BLaER1 (cell line): ENCODE measurements around the gene ACTR6.

Source experiments
- H3K27ac ChIP-seq: shearing (Covaris generic); formaldehyde crosslinking; 2 replicates; pipeline ENCODE4 v1.8.1; 2022
- H3K27me3 ChIP-seq: shearing (Covaris generic); formaldehyde crosslinking; 2 replicates; pipeline ENCODE4 v1.8.1; 2022
- H3K36me3 ChIP-seq: shearing (Covaris generic); formaldehyde crosslinking; 2 replicates; pipeline ENCODE4 v1.8.1; 2022
- H3K4me1 ChIP-seq: shearing (Covaris generic); formaldehyde crosslinking; 2 replicates; pipeline ENCODE4 v1.8.1; 2022
- H3K4me2 ChIP-seq: shearing (Covaris generic); formaldehyde crosslinking; 2 replicates; pipeline ENCODE4 v1.8.1; 2022
- H3K4me3 ChIP-seq: shearing (Covaris generic); formaldehyde crosslinking; 2 replicates; pipeline ENCODE4 v1.8.1; 2022
- H3K9ac ChIP-seq: shearing (Covaris generic); formaldehyde crosslinking; 2 replicates; pipeline ENCODE4 v1.8.1; 2022
- H3K9me3 ChIP-seq: shearing (Covaris generic); formaldehyde crosslinking; 2 replicates; pipeline ENCODE4 v1.8.1; 2022
- H4K20me1 ChIP-seq: shearing (Covaris generic); formaldehyde crosslinking; 2 replicates; pipeline ENCODE4 v1.8.1; 2022
- Cebpa-rat ChIP-seq: shearing (Covaris generic); IDR thresholded peaks from 2 replicates; pipeline ENCODE4 v1.8.1; 2022

Gene ACTR6

GRCh38 chr12:100197486-100197885 is 3.1 kb upstream of the ACTR6 start:
- H3K4me2 ChIP-seq: peak overlapping the region; percentile 98; the same call in 1 of the 2 replicates
- H3K27ac ChIP-seq: no peak overlapping the region
- TF ChIP-seq Cebpa-rat: no peak
- no peak overlapping the region for H3K4me3 ChIP-seq
- peaks cover 6% of the 10 kb centered on the region; the same call in 1 of the 2 replicates for H3K9me3 ChIP-seq
- H3K4me1 ChIP-seq: peaks cover 31% of the 10 kb centered on the region
- no peaks in the 10 kb centered on the region for H3K27me3 ChIP-seq
- 0 out of 2 replicates have a peak overlapping the region, but pooled peaks have one; percentile 87 for H3K9ac ChIP-seq
- peaks cover 11% of the 10 kb centered on the region for H4K20me1 ChIP-seq
- peaks cover 35% of the 10 kb centered on the region for H3K36me3 ChIP-seq

GRCh38 chr12:100199023-100199346 is 1.6 kb upstream of the ACTR6 start:
- H3K4me2 ChIP-seq: peak overlapping the region; percentile 98
- H3K4me3 ChIP-seq: peak overlapping the region; percentile 88
- no peak for TF ChIP-seq Cebpa-rat
- peaks cover 35% of the 10 kb centered on the region for H3K4me1 ChIP-seq
- no peaks in the 10 kb centered on the region for H3K27me3 ChIP-seq
- H4K20me1 ChIP-seq: peaks cover 22% of the 10 kb centered on the region
- peak overlapping the region; percentile 92 for H3K27ac ChIP-seq
- peak overlapping the region; percentile 87 for H3K9ac ChIP-seq
- peaks cover 27% of the 10 kb centered on the region for H3K36me3 ChIP-seq
- peaks cover 6% of the 10 kb centered on the region; the same call in 1 of the 2 replicates for H3K9me3 ChIP-seq

GRCh38 chr12:100199347-100200149 is 1.1 kb upstream of the ACTR6 start:
- H3K36me3 ChIP-seq: peaks cover 25% of the 10 kb centered on the region
- H3K9ac ChIP-seq: peak overlapping the region; percentile 87
- peaks cover 35% of the 10 kb centered on the region for H3K4me1 ChIP-seq
- peak overlapping the region; percentile 98 for H3K4me2 ChIP-seq
- H3K4me3 ChIP-seq: peak overlapping the region; percentile 88
- peaks cover 27% of the 10 kb centered on the region for H4K20me1 ChIP-seq
- no peak for TF ChIP-seq Cebpa-rat
- H3K27me3 ChIP-seq: no peaks in the 10 kb centered on the region
- 0 out of 2 replicates have a peak, but pooled peaks cover 1% of the 10 kb centered on the region for H3K9me3 ChIP-seq
- H3K27ac ChIP-seq: peak overlapping the region; percentile 92

GRCh38 chr12:100201604-100202423 is 1.2 kb downstream of the ACTR6 start:
- TF ChIP-seq Cebpa-rat: no peak
- peaks cover 21% of the 10 kb centered on the region for H3K36me3 ChIP-seq
- H3K4me3 ChIP-seq: peak overlapping the region; percentile 88
- H3K27ac ChIP-seq: peak overlapping the region; percentile 76; the same call in 1 of the 2 replicates
- H3K9ac ChIP-seq: peak overlapping the region; percentile 87
- H3K27me3 ChIP-seq: no peaks in the 10 kb centered on the region
- H3K9me3 ChIP-seq: no peaks in the 10 kb centered on the region
- H3K4me2 ChIP-seq: peak overlapping the region; percentile 98
- H3K4me1 ChIP-seq: peaks cover 35% of the 10 kb centered on the region
- H4K20me1 ChIP-seq: peaks cover 30% of the 10 kb centered on the region

- Histone ChIP-seq H3K9ac (no peak overlapping the region), H3K4me3 (no peak overlapping the region), H3K27me3 (no peaks in the 10 kb centered on the region)
Observed at GRCh38 chr12:100207311-100207710, 6.7 kb downstream of the ACTR6 start.

GRCh38 chr12:100208834-100209233 is 8.2 kb downstream of the ACTR6 start:
- Histone ChIP-seq H3K36me3 (peaks cover 76% of the 10 kb centered on the region), H4K20me1 (peaks cover 18% of the 10 kb centered on the region), H3K4me1 (no peaks in the 10 kb centered on the region), H3K4me3 (no peak overlapping the region), H3K9me3 (no peaks in the 10 kb centered on the region), H3K27me3 (no peaks in the 10 kb centered on the region), H3K4me2 (no peak overlapping the region), H3K27ac (no peak overlapping the region), H3K9ac (no peak overlapping the region)
- no peak for TF ChIP-seq Cebpa-rat

More at GRCh38 chr12:100207311-100207710, 6.7 kb downstream of the ACTR6 start:
- H3K4me1 ChIP-seq: peaks cover 5% of the 10 kb centered on the region; the same call in 1 of the 2 replicates
- H4K20me1 ChIP-seq: peaks cover 29% of the 10 kb centered on the region
- H3K36me3 ChIP-seq: peaks cover 65% of the 10 kb centered on the region
- no peak overlapping the region for H3K27ac ChIP-seq
- no peaks in the 10 kb centered on the region for H3K9me3 ChIP-seq
- H3K4me2 ChIP-seq: no peak overlapping the region
- TF ChIP-seq Cebpa-rat: no peak

GRCh38 chr12:100211698-100212097 is 11.1 kb downstream of the ACTR6 start:
- H3K4me1 ChIP-seq: 0 out of 2 replicates have a peak, but pooled peaks cover 6% of the 10 kb centered on the region
- no peak overlapping the region for H3K9ac ChIP-seq
- H3K36me3 ChIP-seq: peaks cover 73% of the 10 kb centered on the region
- H3K27ac ChIP-seq: no peak overlapping the region
- H4K20me1 ChIP-seq: 0 out of 2 replicates have a peak, but pooled peaks cover 8% of the 10 kb centered on the region
- no peaks in the 10 kb centered on the region for H3K27me3 ChIP-seq
- no peaks in the 10 kb centered on the region for H3K9me3 ChIP-seq
- no peak overlapping the region for H3K4me3 ChIP-seq
- H3K4me2 ChIP-seq: no peak overlapping the region
- TF ChIP-seq Cebpa-rat: no peak

- Histone ChIP-seq H3K4me2 (no peak overlapping the region), H3K4me3 (no peak overlapping the region), H3K9me3 (no peaks in the 10 kb centered on the region), H3K27me3 (no peaks in the 10 kb centered on the region), H3K4me1 (0 out of 2 replicates have a peak, but pooled peaks cover 6% of the 10 kb centered on the region), H4K20me1 (0 out of 2 replicates have a peak, but pooled peaks cover 8% of the 10 kb centered on the region), H3K9ac (no peak overlapping the region), H3K27ac (no peak overlapping the region), H3K36me3 (peaks cover 67% of the 10 kb centered on the region)
- TF ChIP-seq Cebpa-rat: no peak
Observed at GRCh38 chr12:100213016-100213891, 12.6 kb downstream of the ACTR6 start.

- Histone ChIP-seq H3K9ac (no peak overlapping the region), H3K27ac (no peak overlapping the region), H4K20me1 (no peaks in the 10 kb centered on the region), H3K4me3 (no peak overlapping the region), H3K36me3 (peaks cover 63% of the 10 kb centered on the region), H3K9me3 (no peaks in the 10 kb centered on the region), H3K4me1 (0 out of 2 replicates have a peak, but pooled peaks cover 6% of the 10 kb centered on the region), H3K27me3 (no peaks in the 10 kb centered on the region), H3K4me2 (no peak overlapping the region)
- no peak for TF ChIP-seq Cebpa-rat
Observed at GRCh38 chr12:100214518-100214917, 13.9 kb downstream of the ACTR6 start.
